HEK293 (cell line): Measurements from ENCODE around the gene ARSB.

Source experiments
- CTCF ChIA-PET: fragments of 350-600 bp; formaldehyde crosslinking; extraction: SDS; loops from one replicate; lab custom pipeline; 2021; ENCODE audit warnings: antibody characterized with exemption; lab: Yijun Ruan, JAX
- POLR2A ChIA-PET: fragments of 300-600 bp; formaldehyde crosslinking; extraction: SDS; loops from one replicate; lab custom pipeline; 2020; ENCODE audit warnings: antibody characterized with exemption, inconsistent platforms; lab: Yijun Ruan, JAX
- H3K27ac ChIP-seq: fragments of 200-500 bp; sonication (Bioruptor generic); 2 replicates; pipeline ENCODE4 v1.5.1; 2014; ENCODE audit warnings: low read depth, low read length, control low read depth, inconsistent platforms; ENCODE audit errors: extremely low read depth
- H3K36me3 ChIP-seq, 2 experiments: fragments of 200-500 bp in 1 of 2; sonication (Bioruptor generic) in 1 of 2; 1 replicate in 1 of 2; 2 replicates in 1 of 2; pipeline ENCODE4 v1.5.1; 2014 to 2017; ENCODE audit warnings: inconsistent platforms in 2 of 2, low read length in 2 of 2; ENCODE audit not compliant: control insufficient read depth in 2 of 2, insufficient read depth in 1 of 2
- H3K4me1 ChIP-seq: fragments of 200-500 bp; sonication (Bioruptor generic); 2 replicates; pipeline ENCODE4 v1.5.1; 2014; ENCODE audit warnings: mild to moderate bottlenecking, low read length, inconsistent platforms; ENCODE audit not compliant: control insufficient read depth, insufficient read depth
- H3K4me3 ChIP-seq: 2 replicates; pipeline ENCODE4 v1.5.1; 2011; ENCODE audit warnings: low read depth, mild to moderate bottlenecking, control low read depth, low read length, moderate library complexity
- H3K9me3 ChIP-seq: fragments of 200-500 bp; sonication (Bioruptor generic); 2 replicates; pipeline ENCODE4 v1.5.1; 2014; ENCODE audit warnings: low read depth, low read length, inconsistent platforms; ENCODE audit not compliant: control insufficient read depth, insufficient read depth
- HOXD13 ChIP-seq: sonication (generic); formaldehyde crosslinking; IDR thresholded peaks from 2 replicates; pipeline ENCODE4 v1.8.0; 2022; ENCODE audit warnings: missing genetic modification reagents, borderline replicate concordance
- KLF16 ChIP-seq: fragments of 450-650 bp; formaldehyde crosslinking; IDR thresholded peaks from 2 replicates; pipeline ENCODE4 v1.5.1; 2017; ENCODE audit warnings: missing biosample characterization, missing genetic modification characterization
- KLF8 ChIP-seq: fragments of 450-650 bp; formaldehyde crosslinking; IDR thresholded peaks from 2 replicates; pipeline ENCODE4 v1.5.1; 2016; ENCODE audit warnings: missing biosample characterization, missing genetic modification characterization
- RBAK ChIP-seq: fragments of 450-650 bp; formaldehyde crosslinking; IDR thresholded peaks from 2 replicates; pipeline ENCODE4 v1.5.1; 2016; ENCODE audit warnings: missing biosample characterization, missing genetic modification characterization
- ZBTB8A ChIP-seq: fragments of 450-650 bp; formaldehyde crosslinking; IDR thresholded peaks from 2 replicates; pipeline ENCODE4 v1.5.1; 2016; ENCODE audit warnings: missing biosample characterization, missing genetic modification characterization
- ZFP37 ChIP-seq: fragments of 450-650 bp; formaldehyde crosslinking; IDR thresholded peaks from 2 replicates; pipeline ENCODE4 v1.5.1; 2016; ENCODE audit warnings: missing biosample characterization, missing genetic modification characterization
- ZNF10 ChIP-seq: fragments of 450-650 bp; formaldehyde crosslinking; IDR thresholded peaks from 2 replicates; pipeline ENCODE4 v1.5.1; 2017; ENCODE audit warnings: missing biosample characterization, missing genetic modification characterization
- ZNF114 ChIP-seq: fragments of 450-650 bp; formaldehyde crosslinking; IDR thresholded peaks from 2 replicates; pipeline ENCODE4 v1.5.0; 2017; ENCODE audit warnings: missing biosample characterization, missing genetic modification characterization
- ZNF175 ChIP-seq: fragments of 450-650 bp; formaldehyde crosslinking; IDR thresholded peaks from 2 replicates; pipeline ENCODE4 v1.5.1; 2016; ENCODE audit warnings: missing biosample characterization, missing genetic modification characterization
- ZNF335 ChIP-seq: fragments of 450-650 bp; formaldehyde crosslinking; conservative IDR thresholded peaks from 2 replicates; pipeline ENCODE4 v1.5.1; 2016; ENCODE audit warnings: missing biosample characterization, missing genetic modification characterization
- ZNF394 ChIP-seq: fragments of 450-650 bp; formaldehyde crosslinking; IDR thresholded peaks from 2 replicates; pipeline ENCODE4 v1.5.1; 2016; ENCODE audit warnings: missing biosample characterization, missing genetic modification characterization, mild to moderate bottlenecking, moderate library complexity, borderline replicate concordance
- ZNF416 ChIP-seq: fragments of 450-650 bp; formaldehyde crosslinking; IDR thresholded peaks from 2 replicates; pipeline ENCODE4 v1.5.1; 2016; ENCODE audit warnings: missing biosample characterization, missing genetic modification characterization
- ZNF623 ChIP-seq: fragments of 450-650 bp; formaldehyde crosslinking; IDR thresholded peaks from 2 replicates; pipeline ENCODE4 v1.5.1; 2016; ENCODE audit warnings: missing biosample characterization, missing genetic modification characterization
- ZSCAN23 ChIP-seq: fragments of 450-650 bp; formaldehyde crosslinking; IDR thresholded peaks from 2 replicates; pipeline ENCODE4 v1.5.1; 2016; ENCODE audit warnings: missing biosample characterization, missing genetic modification characterization
- ZXDB ChIP-seq: fragments of 450-650 bp; formaldehyde crosslinking; IDR thresholded peaks from 2 replicates; pipeline ENCODE4 v1.5.1; 2016; ENCODE audit warnings: missing biosample characterization, missing genetic modification characterization
- TF ChIP-seq, protein P1 (sequence below): fragments of 450-650 bp; formaldehyde crosslinking; IDR thresholded peaks from 2 replicates; pipeline ENCODE4 v1.5.1; 2017; ENCODE audit warnings: missing biosample characterization, missing genetic modification characterization
- TF ChIP-seq, protein P2 (sequence below): fragments of 450-650 bp; formaldehyde crosslinking; IDR thresholded peaks from 2 replicates; pipeline ENCODE4 v1.5.1; 2016; ENCODE audit warnings: missing biosample characterization, missing genetic modification characterization
- TF ChIP-seq, protein P3 (sequence below): fragments of 450-650 bp; formaldehyde crosslinking; IDR thresholded peaks from 2 replicates; pipeline ENCODE4 v1.5.1; 2016; ENCODE audit warnings: missing biosample characterization, missing genetic modification characterization
- TF ChIP-seq, protein P4 (sequence below): fragments of 450-650 bp; formaldehyde crosslinking; IDR thresholded peaks from 2 replicates; pipeline ENCODE4 v1.5.1; 2016; ENCODE audit warnings: missing biosample characterization, missing genetic modification characterization
- TF ChIP-seq, protein P5 (sequence below): fragments of 450-650 bp; formaldehyde crosslinking; IDR thresholded peaks from 2 replicates; pipeline ENCODE4 v1.5.1; 2016; ENCODE audit warnings: missing biosample characterization, missing genetic modification characterization

ARSB gene

DNA sequence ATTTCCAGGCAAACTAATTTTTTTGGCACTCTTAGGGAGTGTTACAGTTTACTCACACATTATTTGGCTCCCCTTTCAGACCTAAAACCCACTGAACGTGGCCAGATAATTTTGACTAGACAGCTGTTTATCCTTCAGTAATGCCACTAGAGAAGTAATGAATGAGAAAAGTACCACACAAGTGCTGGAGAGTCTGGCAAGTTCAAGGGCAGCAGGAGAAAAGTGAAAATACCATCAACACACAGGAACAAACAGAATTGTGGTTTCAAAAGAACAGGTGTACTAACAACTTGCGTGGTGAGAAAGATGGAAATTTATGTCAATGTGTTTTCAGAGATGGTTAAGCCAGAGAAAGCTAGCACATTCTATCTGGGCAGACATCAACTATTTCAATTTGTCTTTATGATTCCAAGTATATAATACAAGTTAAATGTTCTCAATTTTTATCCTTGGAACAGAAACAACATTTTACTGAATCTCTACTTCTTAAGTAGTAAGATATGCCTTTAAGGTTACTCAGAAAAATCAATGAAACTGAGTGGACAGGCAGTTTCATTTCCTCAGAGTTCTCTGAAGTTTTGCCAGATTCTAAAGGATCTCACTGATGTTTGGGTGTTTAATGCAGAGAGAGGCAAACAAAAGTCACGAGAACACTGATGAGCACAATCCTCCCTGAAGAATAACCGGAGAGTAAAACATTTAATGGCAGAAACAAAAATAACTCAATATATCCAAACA lies 91.0 kb downstream of the ARSB start (continued):
- TF ChIP-seq ZNF10 (no peak), ZNF623 (tag by site-specific recombination) (no peak), ZNF416 (tag by site-specific recombination) (no peak), ZNF394 (tag by site-specific recombination) (no peak), KLF16 (no peak)
- TF ChIP-seq, protein P1, sequence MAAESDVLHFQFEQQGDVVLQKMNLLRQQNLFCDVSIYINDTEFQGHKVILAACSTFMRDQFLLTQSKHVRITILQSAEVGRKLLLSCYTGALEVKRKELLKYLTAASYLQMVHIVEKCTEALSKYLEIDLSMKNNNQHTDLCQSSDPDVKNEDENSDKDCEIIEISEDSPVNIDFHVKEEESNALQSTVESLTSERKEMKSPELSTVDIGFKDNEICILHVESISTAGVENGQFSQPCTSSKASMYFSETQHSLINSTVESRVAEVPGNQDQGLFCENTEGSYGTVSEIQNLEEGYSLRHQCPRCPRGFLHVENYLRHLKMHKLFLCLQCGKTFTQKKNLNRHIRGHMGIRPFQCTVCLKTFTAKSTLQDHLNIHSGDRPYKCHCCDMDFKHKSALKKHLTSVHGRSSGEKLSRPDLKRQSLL, result no peak

DNA sequence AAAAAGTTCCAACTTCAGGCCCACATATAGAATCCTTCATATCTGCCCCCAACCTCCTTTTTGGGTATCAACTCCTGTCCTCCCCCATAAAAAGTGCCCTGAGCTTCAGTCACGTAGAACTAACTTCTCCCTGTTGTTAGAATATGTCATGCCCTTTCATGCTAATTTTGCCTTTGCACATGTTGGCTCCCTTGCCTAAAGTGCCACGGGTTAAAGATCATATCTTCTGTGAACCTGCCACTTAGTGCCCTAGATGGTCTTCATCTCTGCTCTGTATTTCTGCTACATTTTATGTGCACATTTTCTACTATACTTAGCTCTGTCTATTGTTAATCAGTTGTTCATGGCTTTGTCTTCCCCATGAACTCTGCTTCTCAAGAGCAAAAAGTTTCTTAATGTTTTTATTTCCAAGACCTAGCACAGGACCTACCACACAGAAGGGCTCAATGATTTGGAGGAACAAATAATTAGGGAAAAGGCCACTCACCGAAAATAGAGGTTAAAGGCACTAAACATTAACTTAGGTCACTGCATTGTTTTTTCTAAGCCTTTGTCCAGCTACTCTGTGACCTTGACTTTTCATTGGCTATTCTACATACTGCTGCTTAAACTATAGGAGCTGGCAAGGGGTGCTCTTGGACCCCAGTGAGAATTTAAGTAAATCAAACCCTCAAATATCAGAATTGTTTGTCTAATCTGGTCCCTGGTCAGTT lies 94.3 kb downstream of the ARSB start:
- ChIA-PET POLR2A (interaction anchor here (0.5 kb wide), 1 partner anchor 448 kb away, joined by 3 read pairs; no protein-coding TSS in a partner anchor), CTCF (interaction anchor here (0.6 to 2.1 kb wide), 5 partner anchors 8 to 605 kb away, joined by 3 to 9 read pairs (median 3); no protein-coding TSS in a partner anchor)
- Histone ChIP-seq H3K27ac (no peak overlapping the region), H3K4me3 (no peak overlapping the region), H3K4me1 (no peaks in the 10 kb centered on the region), H3K9me3 (no peaks in the 10 kb centered on the region), H3K36me3 (no peaks in the 10 kb centered on the region)
- TF ChIP-seq ZNF114 (tag by site-specific recombination) (no peak), ZXDB (tag by site-specific recombination) (no peak), KLF16 (no peak), ZNF623 (tag by site-specific recombination) (no peak), ZFP37 (tag by site-specific recombination) (no peak), HOXD13 (no peak), KLF8 (tag by site-specific recombination) (no peak), RBAK (no peak), ZSCAN23 (tag by site-specific recombination) (no peak), ZBTB8A (tag by site-specific recombination) (no peak), ZNF175 (no peak), ZNF335 (tag by site-specific recombination) (no peak)
- TF ChIP-seq, protein P2, sequence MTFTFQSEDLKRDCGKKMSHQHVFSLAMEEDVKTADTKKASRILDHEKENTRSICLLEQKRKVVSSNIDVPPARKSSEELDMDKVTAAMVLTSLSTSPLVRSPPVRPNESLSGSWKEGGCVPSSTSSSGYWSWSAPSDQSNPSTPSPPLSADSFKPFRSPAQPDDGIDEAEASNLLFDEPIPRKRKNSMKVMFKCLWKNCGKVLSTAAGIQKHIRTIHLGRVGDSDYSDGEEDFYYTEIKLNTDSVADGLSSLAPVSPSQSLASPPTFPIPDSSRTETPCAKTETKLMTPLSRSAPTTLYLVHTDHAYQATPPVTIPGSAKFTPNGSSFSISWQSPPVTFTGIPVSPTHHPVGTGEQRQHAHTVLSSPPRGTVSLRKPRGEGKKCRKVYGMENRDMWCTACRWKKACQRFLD, result no peak
- TF ChIP-seq, protein P3, sequence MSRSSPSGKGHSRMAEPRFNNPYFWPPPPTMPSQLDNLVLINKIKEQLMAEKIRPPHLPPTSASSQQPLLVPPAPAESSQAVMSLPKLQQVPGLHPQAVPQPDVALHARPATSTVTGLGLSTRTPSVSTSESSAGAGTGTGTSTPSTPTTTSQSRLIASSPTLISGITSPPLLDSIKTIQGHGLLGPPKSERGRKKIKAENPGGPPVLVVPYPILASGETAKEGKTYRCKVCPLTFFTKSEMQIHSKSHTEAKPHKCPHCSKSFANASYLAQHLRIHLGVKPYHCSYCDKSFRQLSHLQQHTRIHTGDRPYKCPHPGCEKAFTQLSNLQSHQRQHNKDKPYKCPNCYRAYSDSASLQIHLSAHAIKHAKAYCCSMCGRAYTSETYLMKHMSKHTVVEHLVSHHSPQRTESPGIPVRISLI, result no peak
- TF ChIP-seq, protein P4, sequence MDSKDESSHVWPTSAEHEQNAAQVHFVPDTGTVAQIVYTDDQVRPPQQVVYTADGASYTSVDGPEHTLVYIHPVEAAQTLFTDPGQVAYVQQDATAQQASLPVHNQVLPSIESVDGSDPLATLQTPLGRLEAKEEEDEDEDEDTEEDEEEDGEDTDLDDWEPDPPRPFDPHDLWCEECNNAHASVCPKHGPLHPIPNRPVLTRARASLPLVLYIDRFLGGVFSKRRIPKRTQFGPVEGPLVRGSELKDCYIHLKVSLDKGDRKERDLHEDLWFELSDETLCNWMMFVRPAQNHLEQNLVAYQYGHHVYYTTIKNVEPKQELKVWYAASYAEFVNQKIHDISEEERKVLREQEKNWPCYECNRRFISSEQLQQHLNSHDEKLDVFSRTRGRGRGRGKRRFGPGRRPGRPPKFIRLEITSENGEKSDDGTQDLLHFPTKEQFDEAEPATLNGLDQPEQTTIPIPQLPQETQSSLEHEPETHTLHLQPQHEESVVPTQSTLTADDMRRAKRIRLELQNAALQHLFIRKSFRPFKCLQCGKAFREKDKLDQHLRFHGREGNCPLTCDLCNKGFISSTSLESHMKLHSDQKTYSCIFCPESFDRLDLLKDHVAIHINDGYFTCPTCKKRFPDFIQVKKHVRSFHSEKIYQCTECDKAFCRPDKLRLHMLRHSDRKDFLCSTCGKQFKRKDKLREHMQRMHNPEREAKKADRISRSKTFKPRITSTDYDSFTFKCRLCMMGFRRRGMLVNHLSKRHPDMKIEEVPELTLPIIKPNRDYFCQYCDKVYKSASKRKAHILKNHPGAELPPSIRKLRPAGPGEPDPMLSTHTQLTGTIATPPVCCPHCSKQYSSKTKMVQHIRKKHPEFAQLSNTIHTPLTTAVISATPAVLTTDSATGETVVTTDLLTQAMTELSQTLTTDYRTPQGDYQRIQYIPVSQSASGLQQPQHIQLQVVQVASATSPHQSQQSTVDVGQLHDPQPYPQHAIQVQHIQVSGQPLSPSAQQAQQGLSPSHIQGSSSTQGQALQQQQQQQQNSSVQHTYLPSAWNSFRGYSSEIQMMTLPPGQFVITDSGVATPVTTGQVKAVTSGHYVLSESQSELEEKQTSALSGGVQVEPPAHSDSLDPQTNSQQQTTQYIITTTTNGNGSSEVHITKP (tag by site-specific recombination), result no peak
- TF ChIP-seq, protein P5, sequence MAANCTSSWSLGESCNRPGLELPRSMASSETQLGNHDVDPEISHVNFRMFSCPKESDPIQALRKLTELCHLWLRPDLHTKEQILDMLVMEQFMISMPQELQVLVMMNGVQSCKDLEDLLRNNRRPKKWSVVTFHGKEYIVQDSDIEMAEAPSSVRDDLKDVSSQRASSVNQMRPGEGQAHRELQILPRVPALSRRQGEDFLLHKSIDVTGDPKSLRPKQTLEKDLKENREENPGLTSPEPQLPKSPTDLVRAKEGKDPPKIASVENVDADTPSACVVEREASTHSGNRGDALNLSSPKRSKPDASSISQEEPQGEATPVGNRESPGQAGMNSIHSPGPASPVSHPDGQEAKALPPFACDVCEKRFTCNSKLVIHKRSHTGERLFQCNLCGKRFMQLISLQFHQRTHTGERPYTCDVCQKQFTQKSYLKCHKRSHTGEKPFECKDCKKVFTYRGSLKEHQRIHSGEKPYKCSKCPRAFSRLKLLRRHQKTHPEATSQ (tag by site-specific recombination), result no peak
